HG02870 (cell line): ENCODE measurements around the gene BANF1.
"Not testable (repeated sequence)": the region's sequence is repeated elsewhere in the genome, so short reads cannot be mapped to it uniquely, and the experiment has no call there.

Experiments
- ATAC-seq: cut with Tn5 transposase; IDR thresholded peaks from one replicate; pipeline ENCODE4 v1.9.1; 2021; ENCODE audit warnings: mild to moderate bottlenecking, moderate library complexity; ENCODE audit not compliant: unreplicated experiment

BANF1 gene

DNA sequence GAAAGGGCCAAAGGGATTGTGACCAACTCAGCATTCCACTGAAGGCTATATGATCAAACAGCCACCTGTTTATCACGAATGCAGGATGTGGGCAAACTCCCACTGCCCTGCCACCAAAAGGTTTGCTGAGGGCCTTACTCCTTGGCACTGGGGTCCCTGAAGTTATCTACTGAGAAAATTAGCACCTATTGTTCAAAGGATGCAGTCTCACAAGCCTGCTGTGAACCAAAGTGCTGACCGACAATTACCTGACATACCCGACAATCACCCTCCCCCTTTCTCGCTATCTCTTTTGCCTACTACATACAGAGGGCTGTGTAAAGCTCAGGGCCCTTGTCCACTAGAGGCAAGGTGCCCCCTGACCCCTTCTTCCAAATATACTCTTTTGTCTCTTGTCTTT lies 7.7 kb downstream of the BANF1 start:
- ATAC-seq: not testable (repeated sequence)

DNA sequence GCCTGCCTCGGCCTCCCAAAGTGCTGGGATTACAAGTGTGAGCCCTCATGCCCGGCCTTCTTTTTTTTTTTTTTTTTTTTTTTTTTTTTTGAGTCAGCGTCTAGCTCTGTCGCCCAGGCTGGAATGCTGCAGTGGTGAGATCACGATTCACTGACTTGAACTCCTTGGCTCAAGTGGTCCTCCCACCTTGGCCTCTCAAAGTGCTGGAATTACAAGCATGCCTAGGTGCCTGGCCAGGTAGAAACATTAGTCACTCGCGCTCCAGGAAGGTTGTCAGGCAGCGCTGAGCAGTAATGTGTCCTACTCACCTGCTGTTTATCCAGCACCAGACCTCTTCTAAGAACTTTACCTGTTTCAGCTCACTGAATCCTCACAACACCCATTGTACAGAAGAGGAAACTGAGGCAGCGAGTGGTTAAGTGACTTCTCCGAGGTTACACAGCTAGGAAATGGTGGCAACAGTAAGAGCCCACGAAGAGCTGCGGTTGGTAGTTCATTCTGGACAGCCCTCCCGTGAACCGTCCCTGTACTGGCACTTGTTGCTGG lies 9.0 kb downstream of the BANF1 start:
- no peak for ATAC-seq

- no peak for ATAC-seq
These were observed 9.5 kb downstream of the BANF1 start, which contains the start of gene CST6 for GRCh38 chr11:66011785-66012303. Gene CST6, plus strand, starts transcription at chr11:66012008. Its CDS starts 37 bp downstream, at chr11:66012045.

DNA sequence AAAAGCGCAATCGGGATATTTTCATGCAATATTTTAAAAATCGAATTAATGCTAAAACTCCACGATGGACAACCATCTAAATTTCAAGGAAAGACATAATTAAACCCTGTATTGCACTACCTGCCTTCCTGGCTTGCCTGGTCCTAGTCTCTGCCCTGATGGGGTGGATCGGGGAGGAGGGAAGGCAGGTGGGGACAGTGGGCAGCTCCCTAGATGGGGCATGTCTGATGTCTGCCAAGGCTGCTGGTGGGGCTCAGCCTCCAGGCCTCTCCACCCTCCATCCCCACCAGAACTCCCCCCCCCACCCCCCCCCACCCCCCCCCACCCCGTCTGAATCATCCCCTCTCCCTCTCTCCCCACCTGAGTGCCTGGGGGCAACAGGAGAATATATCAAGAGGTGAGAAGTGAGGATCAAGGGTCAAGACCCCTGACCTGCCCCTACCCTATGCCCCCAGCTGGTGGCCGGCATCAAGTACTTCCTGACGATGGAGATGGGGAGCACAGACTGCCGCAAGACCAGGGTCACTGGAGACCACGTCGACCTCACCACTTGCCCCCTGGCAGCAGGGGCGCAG lies 10.2 kb downstream of the BANF1 start:
- no peak for ATAC-seq

- ATAC-seq: no peak
These were observed 10.9 kb downstream of the BANF1 start for GRCh38 chr11:66012946-66013761.

DNA sequence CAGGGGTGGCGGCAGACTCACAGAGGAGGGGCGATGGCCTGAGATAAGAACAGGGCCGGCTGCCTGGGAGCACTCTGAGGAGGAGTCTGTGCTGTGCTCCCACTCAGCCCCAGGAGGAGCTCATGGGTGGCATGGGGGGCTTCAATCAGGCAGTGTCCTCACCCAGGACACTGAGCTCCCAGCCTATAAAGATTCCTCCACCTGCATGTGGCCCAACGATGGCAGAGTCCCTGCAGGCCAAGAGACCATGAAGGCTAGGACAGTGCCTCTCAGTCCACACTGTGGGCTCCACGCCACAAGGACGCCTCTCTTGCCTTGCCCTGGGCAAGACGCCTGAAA lies 11.4 kb downstream of the BANF1 start:
- no peak for ATAC-seq

DNA sequence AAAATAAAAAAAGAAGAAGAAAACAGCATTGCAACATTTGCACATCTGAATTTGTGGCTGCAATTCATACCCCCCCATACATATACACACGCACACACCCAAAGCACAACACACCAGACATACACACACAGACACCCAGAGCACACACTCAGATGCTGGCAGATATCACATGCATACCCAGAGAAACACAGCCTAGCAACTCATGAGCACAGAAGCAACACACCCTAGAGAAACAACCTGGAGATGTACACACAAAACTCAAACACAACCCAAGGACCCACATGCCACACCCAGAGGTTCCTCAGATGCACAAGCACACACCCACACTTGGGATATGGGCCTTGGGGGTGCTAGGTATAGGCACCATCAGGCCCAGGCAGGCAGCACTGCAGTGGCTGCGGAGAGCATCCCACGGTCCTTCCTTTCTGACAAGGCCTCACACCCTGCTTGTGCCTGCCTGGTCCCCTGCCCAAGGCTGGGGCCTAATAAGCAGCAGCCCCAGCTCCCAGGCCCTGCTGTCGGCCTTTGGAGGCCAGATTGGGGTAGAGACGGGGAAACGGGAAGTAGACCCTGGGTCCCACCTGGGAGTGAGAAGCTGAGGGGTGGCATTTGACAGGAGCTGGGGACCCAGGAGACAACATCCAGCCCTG lies 12.6 kb downstream of the BANF1 start:
- no peak for ATAC-seq

DNA sequence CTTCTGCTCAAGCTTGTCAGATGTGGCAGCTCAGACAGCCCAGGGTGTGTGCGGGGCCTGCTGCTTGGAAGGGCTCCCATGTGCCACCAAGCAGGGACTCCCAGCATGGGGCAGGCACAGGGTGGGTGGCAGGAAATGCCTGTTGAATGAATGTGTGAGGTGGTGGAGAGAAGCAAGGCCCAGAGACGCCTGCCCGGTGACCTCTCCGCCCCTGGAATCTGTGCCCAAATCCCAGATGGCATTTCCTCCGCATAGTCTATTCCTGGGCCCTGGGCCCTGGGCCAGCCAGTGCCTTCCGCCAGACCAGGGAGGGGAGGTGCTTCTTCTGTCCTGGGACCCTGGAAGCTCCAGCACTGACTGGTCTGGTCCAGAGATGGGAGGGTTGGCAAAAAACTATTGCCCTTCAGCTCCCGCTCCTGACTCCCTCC lies 13.2 kb downstream of the BANF1 start:
- ATAC-seq: no peak

DNA sequence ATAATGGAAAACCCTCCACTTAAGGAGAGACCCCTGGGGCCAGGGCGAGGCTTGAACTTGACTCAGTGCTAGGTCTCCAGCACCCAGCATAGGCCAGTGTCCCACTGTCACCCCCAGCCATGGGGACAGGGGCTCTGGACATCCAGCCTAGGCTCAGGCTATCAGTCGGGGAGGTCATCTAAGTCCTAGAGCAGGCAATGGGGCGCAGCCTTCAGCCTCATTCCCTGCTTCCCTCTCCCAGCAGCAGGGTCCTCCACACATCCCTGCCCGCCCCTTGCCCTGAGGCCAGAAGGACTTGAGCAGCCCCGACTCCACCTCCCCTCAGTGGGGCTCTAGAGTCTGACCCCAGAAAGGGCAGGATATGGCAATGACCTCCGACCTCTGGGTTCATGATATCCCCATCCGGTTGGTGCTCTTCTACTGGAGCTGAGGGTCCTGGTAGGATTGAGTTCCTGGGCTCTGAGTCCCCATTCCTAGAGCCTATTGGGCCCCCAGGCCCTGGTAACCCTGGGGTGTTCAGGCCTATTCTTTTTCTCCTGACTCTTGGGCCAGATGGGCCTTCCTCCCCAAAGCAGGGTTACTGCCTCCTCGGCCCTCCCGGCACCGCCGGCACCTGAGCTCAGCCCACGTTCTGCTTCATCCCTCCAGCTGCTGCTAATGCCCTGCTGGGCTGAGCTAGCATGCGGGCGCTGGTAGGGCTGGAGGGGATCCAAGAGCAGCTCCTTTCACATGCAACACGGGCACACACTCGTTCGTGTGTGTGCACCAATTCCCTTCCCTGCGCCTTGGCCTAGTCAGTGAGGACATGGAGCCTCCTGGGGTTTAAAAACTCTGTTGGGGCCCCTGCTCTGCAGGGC lies 13.9 kb downstream of the BANF1 start:
- ATAC-seq: no peak

GRCh38 chr11:66016793-66017177 lies 14.5 kb downstream of the BANF1 start:
- no peak for ATAC-seq

- no peak for ATAC-seq
These were observed 15.0 kb downstream of the BANF1 start for GRCh38 chr11:66017321-66017720.

DNA sequence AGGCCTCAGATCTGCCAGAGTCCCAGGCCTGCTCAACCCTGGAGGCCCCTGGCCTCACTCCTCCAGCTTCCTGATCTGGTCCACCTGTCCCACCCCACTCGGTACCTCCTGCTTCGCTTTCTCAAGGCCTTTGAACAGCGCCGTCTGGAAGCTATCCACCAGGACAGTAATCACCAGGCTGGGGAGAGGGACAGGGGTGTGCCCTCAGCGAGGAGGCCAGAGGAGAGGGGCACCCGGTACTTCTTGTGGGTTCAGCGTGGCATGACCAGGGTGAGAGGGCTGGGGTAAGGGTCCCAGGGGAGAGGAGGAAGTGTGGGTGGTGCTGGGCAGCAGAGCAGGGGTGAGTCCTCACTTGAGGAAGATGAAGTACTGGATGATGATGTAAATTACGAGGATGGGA lies 17.9 kb downstream of the BANF1 start:
- ATAC-seq: no peak

GRCh38 chr11:66020618-66021357 lies 18.5 kb downstream of the BANF1 start:
- ATAC-seq: no peak

DNA sequence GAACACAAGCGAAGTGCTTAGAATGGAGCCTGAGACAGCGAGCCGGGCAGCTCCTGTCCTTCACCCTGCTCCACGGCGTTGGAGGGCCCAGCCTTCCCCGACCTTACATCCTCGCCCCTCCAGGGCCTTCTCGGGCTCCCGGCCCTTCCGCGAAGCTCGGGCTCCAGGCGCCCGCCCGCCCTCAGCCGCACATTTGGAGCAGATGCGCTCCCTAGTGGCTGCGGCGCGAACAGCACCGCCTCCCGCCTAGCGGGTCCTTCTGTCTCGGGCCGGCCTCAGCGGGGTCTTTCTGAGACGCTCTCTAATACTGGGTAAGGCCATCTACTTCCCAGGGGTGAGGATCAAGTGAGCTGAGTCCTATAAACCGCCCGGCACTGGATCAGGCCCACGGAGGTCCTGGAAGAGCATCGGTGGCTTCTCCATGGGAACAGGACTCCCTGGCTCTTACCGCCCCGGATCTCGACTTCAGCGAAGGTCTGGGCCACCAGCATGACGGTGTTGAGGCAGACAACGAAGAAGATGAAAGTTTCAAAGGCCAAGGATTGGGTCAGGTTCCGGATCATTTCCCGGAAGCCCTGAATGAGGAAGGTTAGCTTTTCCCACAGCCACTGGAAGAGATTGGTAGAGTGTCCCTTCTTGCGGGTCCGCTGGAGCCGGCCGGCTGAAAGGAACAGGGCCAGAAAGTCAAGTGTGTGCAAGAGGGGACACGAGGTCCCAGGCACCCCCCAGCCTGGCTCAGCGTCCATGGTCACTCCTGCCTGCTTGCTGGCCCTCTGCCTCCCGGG lies 20.3 kb downstream of the BANF1 start:
- ATAC-seq: no peak

DNA sequence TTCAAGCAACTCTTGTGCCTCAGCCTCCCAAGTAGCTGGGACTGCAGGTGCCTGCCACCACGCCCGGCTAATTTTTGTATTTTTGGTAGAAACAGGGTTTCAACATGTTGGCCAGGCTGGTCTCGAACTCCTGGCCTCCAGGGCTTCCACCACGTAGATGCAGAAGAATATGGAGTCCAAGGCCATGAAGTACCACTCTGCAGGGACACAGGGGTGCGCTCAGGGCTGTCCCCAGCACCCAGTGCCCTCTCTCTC lies 20.8 kb downstream of the BANF1 start:
- ATAC-seq: not testable (repeated sequence)

DNA sequence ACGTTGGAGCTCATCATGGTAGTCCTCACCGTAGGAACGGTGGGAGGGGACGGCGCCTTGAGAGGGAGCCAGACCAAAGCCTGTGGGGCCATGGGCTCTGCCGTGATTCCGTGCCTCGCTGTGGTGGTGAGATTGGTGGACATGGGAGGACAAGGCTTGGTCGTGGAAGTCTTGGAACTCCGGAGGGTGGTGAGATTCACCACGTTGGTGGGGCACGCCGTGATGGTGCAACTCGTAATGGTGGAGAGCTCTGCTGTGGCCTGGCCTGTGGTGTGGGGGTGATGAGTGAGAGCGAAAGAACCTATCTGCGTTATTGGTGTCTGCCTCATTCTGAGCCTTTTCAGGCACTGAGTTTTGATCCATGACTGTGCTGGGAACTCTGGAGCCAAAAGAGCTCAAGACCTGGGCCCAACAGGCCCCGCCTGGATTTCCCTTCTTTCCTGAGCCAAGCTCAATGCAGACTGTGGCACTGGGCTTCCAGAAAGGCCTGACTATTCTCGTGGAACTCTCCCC lies 23.8 kb downstream of the BANF1 start, which contains the start of gene CATSPER1:
Gene CATSPER1, minus strand, starts transcription at position 463 of the 513 bp plus-strand sequence. Its CDS starts 100 bp downstream, at position 363.
- no peak for ATAC-seq

DNA sequence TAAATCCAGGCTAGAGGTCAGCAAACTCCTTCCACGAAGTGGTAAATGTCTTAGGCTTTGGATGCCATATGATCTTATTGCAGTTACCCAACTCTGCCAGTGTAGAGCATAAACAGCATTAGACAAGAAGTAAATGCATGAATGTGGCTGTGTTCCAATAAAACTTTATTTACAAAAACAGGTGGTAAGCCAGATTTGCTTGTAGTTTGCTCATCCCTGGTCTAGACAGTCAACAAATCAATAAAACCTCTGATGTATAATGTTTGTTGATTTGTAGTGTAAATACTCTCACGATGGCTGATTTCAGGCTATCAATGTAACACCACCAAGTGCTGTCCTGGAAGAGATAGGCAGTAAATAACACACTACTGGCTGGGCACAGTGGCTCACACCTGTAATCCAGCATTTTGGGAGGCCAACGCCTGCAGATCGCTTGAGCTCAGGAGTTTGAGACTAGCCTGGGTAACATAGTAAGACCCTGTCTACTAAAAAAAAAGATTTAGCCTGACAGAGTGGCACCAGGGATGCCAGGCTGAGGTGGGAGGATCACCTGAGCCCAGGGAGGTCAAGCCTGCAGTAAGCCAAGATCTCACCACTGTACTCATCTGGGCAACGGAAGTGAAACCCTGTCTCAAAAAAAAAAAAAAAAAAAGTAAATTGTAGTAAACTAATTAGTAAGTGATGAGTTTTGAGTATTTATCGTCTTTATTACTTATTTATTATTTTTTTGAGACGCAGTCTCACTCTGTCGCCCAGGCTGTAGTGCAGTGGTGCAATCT lies 30.8 kb downstream of the BANF1 start:
- ATAC-seq: no peak

GRCh38 chr11:66035653-66036333 lies 33.5 kb downstream of the BANF1 start:
- no peak for ATAC-seq
